CD4-positive, CD25-positive, alpha-beta regulatory T cell (primary cell): ENCODE data around the gene IFITM2. TPM values are rescaled to one million over a fixed set of nuclear protein-coding genes. Genes with fewer than 3 reads are reported as not detected.
"Not testable (repeated sequence)": the region's sequence is repeated elsewhere in the genome, so short reads cannot be mapped to it uniquely, and the experiment has no call there.

Source experiments
- ATAC-seq, 2 donors: fragments of 150-1000 bp; cut with Tn5 transposase; one replicate each; pipeline ENCODE4 v1.10.0; 2021; ENCODE audit warnings: low read depth in 2 of 2, moderate number of reproducible peaks in 2 of 2, moderate library complexity in 1 of 2
- DNase-seq, 3 donors: peaks; one replicate each; pipeline versions ENCODE4 v3.0.0 to v3.0.0-alpha.2; 2012 to 2022; ENCODE audit warnings: mixed read lengths in 1 of 3
- H3K27ac ChIP-seq: one replicate; pipeline ENCODE4 v1.7.0; 2013; ENCODE audit warnings: mild to moderate bottlenecking, low read length; ENCODE audit not compliant: insufficient read depth, poor library complexity, severe bottlenecking
- H3K27me3 ChIP-seq: one replicate; pipeline ENCODE4 v1.7.0; 2013; ENCODE audit warnings: low read length; ENCODE audit not compliant: control insufficient read depth, insufficient read depth
- H3K36me3 ChIP-seq: one replicate; pipeline ENCODE4 v1.7.0; 2013; ENCODE audit warnings: mild to moderate bottlenecking, low read length, moderate library complexity; ENCODE audit not compliant: control insufficient read depth, insufficient read depth
- H3K4me1 ChIP-seq: 2 replicates; pipeline ENCODE4 v1.7.0; 2013; ENCODE audit warnings: mild to moderate bottlenecking, low read length; ENCODE audit not compliant: insufficient read depth, control insufficient read depth, poor library complexity, severe bottlenecking
- H3K4me3 ChIP-seq: one replicate; pipeline ENCODE4 v1.7.0; 2013; ENCODE audit warnings: low read depth, mild to moderate bottlenecking, low read length, moderate library complexity
- H3K9me3 ChIP-seq, 2 experiments: 1 replicate in 1 of 2; 2 replicates in 1 of 2; pipeline ENCODE4 v1.7.0; 2013; ENCODE audit warnings: low read length in 2 of 2, mild to moderate bottlenecking in 1 of 2, moderate library complexity in 1 of 2; ENCODE audit not compliant: control insufficient read depth in 2 of 2
- H3K27ac Mint-ChIP-seq, 3 donors: one replicate each; pipeline ENCODE4 v1.8.0; 2020 to 2022; ENCODE audit warnings: mild to moderate bottlenecking in 3 of 3, mixed read lengths in 3 of 3, moderate library complexity in 2 of 3
- H3K27me3 Mint-ChIP-seq: one replicate; pipeline ENCODE4 v1.8.0; 2022; ENCODE audit warnings: mild to moderate bottlenecking, mixed read lengths
- H3K36me3 Mint-ChIP-seq: one replicate; pipeline ENCODE4 v1.8.0; 2020; ENCODE audit warnings: mixed read lengths
- H3K4me1 Mint-ChIP-seq, 4 donors: one replicate each; pipeline ENCODE4 v1.8.0; 2020 to 2022; ENCODE audit warnings: mixed read lengths in 4 of 4, mild to moderate bottlenecking in 1 of 4
- H3K4me3 Mint-ChIP-seq, 4 donors: one replicate each; pipeline ENCODE4 v1.8.0; 2020 to 2022; ENCODE audit warnings: mild to moderate bottlenecking in 4 of 4, mixed read lengths in 4 of 4, moderate library complexity in 3 of 4
- H3K9me3 Mint-ChIP-seq, 7 donors: one replicate each; pipeline ENCODE4 v1.8.0; 2020 to 2022; ENCODE audit warnings: mixed read lengths in 7 of 7, mild to moderate bottlenecking in 3 of 7, moderate library complexity in 2 of 7
- polyA plus RNA-seq, 4 donors: library from polyadenylated mRNA; unstranded; fragments of 300-500 nt; fragmentation: Illumina TruSeq; gene quantifications; one replicate each; pipeline ENCODE4 v1.2.3, GENCODE V29; 2021
- total RNA-seq: library from RNA; stranded (reverse); gene quantifications from one replicate; pipeline ENCODE4 v1.2.3, GENCODE V29; 2022

IFITM2 gene
- total and polyA plus RNA-seq, 5 donors from 2014 or later, result 376 to 2,097 (median 1,834) TPM

DNA sequence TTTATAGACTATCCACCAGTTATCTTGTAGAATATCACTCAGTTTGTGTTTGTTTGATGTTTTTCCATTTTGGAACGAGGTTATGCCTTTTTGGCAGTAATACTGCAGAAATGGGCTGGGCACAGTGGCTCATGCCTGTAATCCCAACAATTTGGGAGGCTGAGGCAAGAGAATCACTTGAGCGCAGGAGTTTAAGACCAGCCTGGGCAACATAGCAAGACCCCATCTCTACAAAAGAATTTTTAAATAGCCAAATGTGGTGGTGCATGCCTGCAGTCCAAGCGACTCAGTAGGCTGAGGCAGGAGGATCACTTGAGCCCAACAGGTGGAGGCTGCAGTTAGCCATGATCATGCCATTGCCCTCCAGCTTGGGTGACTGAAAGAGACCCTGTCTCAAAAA, 38.9 kb downstream of the IFITM2 start:
- Mint-ChIP-seq H3K36me3 (no peaks in the 10 kb centered on the region), H3K4me1 (peaks cover 0 to 20% (median 5%) of the 10 kb centered on the region in 4 donors), H3K4me3 (no peak overlapping the region), H3K27ac (no peak overlapping the region), H3K9me3 (no peaks in the 10 kb centered on the region), H3K27me3 (peaks cover 10% of the 10 kb centered on the region)
- ATAC-seq, result no peak
- no peaks in the 10 kb centered on the region for H3K36me3 ChIP-seq
- H3K9me3 ChIP-seq, result no peaks in the 10 kb centered on the region
- no peaks in the 10 kb centered on the region for H3K4me1 ChIP-seq
- no peaks in the 10 kb centered on the region for H3K27me3 ChIP-seq
- DNase-seq, result no peak
- no peak overlapping the region for H3K27ac ChIP-seq
- H3K4me3 ChIP-seq, result no peak overlapping the region

DNA sequence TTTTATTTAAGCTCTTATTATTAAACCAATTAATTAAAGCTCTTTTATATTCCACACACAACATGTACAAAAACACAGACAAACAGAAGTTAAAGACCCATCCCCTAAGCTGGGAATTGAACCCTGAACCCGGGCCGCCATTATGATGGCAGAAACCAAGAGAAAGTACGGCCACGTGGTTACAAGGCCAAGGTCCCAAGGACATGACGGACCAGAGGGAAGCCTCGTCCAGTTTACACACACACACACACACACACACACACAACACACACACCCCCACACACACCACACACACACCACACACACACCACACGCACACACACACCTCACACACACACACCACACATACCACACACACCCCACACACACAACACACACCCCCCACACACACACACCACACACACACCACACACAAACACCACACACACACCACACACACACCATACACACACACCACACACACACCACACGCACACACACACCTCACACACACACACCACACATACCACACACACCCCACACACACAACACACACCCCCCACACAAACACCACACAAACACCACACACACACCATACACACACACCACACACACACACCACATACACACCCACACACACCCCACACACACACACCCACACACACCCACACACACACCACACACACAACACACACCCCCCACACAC, 41.8 kb downstream of the IFITM2 start:
- not testable (repeated sequence) for H3K27me3 ChIP-seq, H3K4me3 ChIP-seq, H3K36me3 Mint-ChIP-seq, H3K27ac Mint-ChIP-seq, DNase-seq, H3K4me1 ChIP-seq, H3K27ac ChIP-seq, H3K36me3 ChIP-seq, H3K9me3 ChIP-seq, H3K9me3 Mint-ChIP-seq, H3K27me3 Mint-ChIP-seq, ATAC-seq, H3K4me3 Mint-ChIP-seq
- peaks cover 0 to 38% (median 14%) of the 10 kb centered on the region in 4 donors for H3K4me1 Mint-ChIP-seq

DNA sequence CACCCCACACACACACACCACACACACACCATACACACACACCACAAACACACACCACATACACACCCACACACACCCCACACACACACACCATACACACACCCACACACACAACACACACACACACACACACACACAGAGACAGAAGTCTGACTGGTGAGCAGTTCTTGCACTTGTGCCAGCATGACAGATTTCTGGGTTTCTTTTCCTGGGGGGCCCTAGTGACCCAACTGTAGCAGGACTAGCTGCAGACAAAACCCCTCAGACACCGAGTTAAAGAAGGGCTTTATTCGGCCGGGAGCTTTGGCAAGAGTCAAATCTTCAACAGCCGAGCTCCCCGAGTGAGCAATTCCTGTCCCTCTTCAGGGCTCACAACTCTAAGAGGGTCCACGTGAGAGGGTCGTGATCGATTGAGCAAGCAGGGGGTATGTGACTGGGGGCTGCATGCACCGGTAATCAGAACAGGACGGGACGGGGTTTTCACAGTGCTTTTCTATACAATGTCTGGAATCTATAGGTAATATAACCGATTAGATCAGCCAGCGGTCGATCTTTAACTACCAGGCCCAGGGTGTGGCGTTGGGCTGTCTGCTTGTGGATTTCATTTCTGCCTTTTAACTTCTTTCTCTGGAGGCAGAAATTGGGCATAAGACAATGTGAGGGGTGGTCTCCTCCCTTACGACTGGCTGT, 42.6 kb downstream of the IFITM2 start:
- H3K27ac ChIP-seq, H3K9me3 ChIP-seq, H3K4me1 ChIP-seq, DNase-seq, ATAC-seq, H3K36me3 ChIP-seq, H3K4me3 ChIP-seq, H3K36me3 Mint-ChIP-seq, H3K27me3 ChIP-seq, H3K27me3 Mint-ChIP-seq, H3K9me3 Mint-ChIP-seq: not testable (repeated sequence)
- peak overlapping the region in 1 of 4 donors; percentile 61 for H3K4me3 Mint-ChIP-seq
- H3K27ac Mint-ChIP-seq, result peak overlapping the region in 1 of 3 donors; percentile 26
- H3K4me1 Mint-ChIP-seq, result peaks cover 7 to 46% (median 18%) of the 10 kb centered on the region in 4 donors

DNA sequence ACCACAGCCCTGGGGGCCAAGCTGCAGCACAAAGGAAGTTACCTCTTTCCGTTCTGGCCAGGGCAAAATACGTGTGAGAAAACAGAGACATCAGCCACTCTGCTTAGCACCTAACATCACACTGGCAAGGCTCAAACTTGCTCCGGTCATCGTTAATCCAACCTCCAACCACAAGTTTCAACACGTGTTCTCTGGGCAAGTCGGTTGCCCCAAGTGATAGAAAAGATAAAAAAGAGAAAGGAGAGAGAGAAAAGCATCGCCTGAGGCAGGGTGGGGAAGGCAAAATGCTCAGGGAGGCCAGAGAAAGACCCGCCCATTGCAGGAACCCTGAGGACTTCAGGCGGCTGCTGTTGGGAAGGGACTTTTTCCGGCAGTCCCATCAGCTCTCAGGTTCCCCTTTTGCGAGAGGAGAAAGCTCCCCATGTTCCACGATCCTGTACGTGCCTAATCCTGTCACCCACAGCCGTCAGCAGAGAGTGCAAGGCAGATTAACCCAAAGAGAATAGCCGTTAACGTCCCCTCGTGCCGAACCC, 43.2 kb downstream of the IFITM2 start:
- peaks cover 7 to 50% (median 19%) of the 10 kb centered on the region in 4 donors for H3K4me1 Mint-ChIP-seq
- Histone ChIP-seq H3K27me3 (no peaks in the 10 kb centered on the region), H3K4me3 (no peak overlapping the region), H3K27ac (no peak overlapping the region), H3K4me1 (peaks cover 8% of the 10 kb centered on the region), H3K36me3 (no peaks in the 10 kb centered on the region), H3K9me3 (no peaks in the 10 kb centered on the region)
- H3K36me3 Mint-ChIP-seq, result no peaks in the 10 kb centered on the region
- DNase-seq, result no peak
- H3K27ac Mint-ChIP-seq, result peak overlapping the region in 2 of 3 donors; percentile 26 to 74
- no peaks in the 10 kb centered on the region for H3K9me3 Mint-ChIP-seq
- ATAC-seq, result no peak
- H3K4me3 Mint-ChIP-seq, result no peak overlapping the region
- H3K27me3 Mint-ChIP-seq, result peaks cover 6% of the 10 kb centered on the region

DNA sequence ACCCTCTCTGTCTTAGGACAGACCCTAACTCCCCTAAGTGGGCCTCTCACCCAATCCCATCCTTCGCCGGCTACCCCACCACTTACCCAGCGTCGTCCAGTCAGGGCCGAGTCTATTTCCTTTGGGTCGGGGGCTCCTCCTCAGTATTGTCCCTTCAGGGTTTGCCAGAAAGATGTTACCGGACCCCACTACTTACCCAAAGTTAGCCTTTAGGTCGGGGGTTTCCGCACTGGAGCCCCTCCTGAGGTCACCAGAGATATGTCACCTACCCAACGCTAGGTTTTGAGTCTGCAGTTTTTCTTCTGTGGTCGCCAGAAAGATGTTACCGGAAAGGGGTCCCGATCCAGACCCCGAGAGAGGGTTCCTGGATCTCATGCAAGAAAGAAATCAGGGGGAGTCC, 43.8 kb downstream of the IFITM2 start:
- ATAC-seq, result no peak
- no peaks in the 10 kb centered on the region for H3K36me3 ChIP-seq
- no peak for DNase-seq
- H3K4me1 ChIP-seq, result peaks cover 10% of the 10 kb centered on the region
- H3K27ac ChIP-seq, result no peak overlapping the region
- H3K9me3 ChIP-seq, result no peaks in the 10 kb centered on the region
- no peaks in the 10 kb centered on the region for H3K36me3 Mint-ChIP-seq
- H3K9me3 Mint-ChIP-seq, result no peaks in the 10 kb centered on the region
- H3K4me3 ChIP-seq, result no peak overlapping the region
- H3K4me3 Mint-ChIP-seq, result no peak overlapping the region
- peak overlapping the region in 2 of 3 donors; percentile 26 to 80 for H3K27ac Mint-ChIP-seq
- peaks cover 6% of the 10 kb centered on the region for H3K27me3 Mint-ChIP-seq
- H3K4me1 Mint-ChIP-seq, result peaks cover 7 to 50% (median 19%) of the 10 kb centered on the region in 4 donors
- H3K27me3 ChIP-seq, result no peaks in the 10 kb centered on the region

DNA sequence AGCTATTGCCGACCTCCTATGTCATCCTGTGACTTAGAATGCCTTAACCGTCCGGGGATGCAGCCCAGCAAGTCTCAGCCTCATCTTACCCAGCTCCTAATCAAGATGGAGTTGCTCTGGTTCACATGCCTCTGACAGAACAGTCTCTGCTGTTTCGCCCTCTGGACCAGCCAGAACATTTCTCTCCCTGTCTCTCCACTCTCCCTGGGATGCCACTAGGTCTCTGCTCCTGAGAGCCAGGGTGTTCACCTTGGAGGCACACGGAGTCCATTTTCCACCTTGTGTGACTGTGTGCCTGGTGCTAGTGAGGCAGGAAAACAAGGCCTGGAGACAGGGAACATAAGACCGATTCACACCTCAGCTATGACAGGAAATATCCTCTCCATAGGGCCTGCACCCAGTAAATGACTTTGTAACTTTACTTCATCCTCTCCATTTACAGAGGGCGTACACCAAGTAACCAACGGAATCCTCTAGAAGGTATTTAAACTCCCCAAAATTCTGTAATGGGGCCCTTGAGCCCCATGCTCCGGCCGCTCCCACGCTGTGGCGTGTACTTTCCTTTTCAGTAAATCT, 44.9 kb downstream of the IFITM2 start:
- no peak overlapping the region for H3K4me3 ChIP-seq
- H3K4me1 ChIP-seq, result peaks cover 10% of the 10 kb centered on the region
- H3K36me3 ChIP-seq, result no peaks in the 10 kb centered on the region
- H3K27ac ChIP-seq, result no peak overlapping the region
- H3K4me1 Mint-ChIP-seq, result peaks cover 7 to 50% (median 19%) of the 10 kb centered on the region in 4 donors
- no peaks in the 10 kb centered on the region for H3K9me3 Mint-ChIP-seq
- H3K9me3 ChIP-seq, result no peaks in the 10 kb centered on the region
- peak overlapping the region; percentile 51 to 89 (median 79) for H3K27ac Mint-ChIP-seq
- ATAC-seq, result no peak
- H3K4me3 Mint-ChIP-seq, result peak overlapping the region in 2 of 4 donors; percentile 8 to 11
- no peak for DNase-seq
- no peaks in the 10 kb centered on the region for H3K36me3 Mint-ChIP-seq
- H3K27me3 ChIP-seq, result no peaks in the 10 kb centered on the region
- H3K27me3 Mint-ChIP-seq, result peaks cover 6% of the 10 kb centered on the region

DNA sequence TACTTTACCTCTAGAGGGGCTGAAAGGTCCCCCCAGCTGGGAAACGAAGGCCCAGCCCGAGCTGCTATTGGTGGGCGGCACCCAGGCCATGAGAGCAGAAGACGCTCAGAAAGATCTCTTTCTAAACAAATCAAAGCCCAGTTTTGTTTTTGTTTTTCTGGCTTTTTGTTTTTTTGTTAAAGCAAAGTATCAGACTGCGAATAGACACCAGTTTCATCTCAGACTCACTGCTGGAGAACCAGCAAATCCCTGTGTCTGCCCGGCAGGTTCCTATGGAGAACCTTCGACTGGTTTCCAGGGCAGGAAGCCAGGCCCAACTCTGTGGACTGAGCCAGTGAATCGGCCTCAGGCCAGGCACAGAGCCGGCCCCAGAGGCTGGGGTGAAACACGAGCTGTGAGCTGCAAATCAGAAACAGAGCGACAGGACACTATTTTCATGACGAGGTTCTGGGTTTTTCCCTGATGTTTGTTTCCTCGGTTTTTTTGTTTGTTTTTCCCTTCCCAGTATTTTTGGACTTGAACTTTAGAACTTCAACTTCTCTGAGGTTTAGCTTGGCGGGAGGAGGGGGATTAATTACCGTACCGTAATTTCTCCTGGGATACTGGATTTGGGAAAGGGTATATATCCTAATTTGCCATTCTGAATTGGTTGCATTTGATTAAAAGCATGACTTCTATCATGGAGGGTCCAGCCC, 45.7 kb downstream of the IFITM2 start:
- ATAC-seq, result no peak
- H3K36me3 Mint-ChIP-seq, result no peaks in the 10 kb centered on the region
- Histone ChIP-seq H3K36me3 (no peaks in the 10 kb centered on the region), H3K27me3 (no peaks in the 10 kb centered on the region), H3K27ac (no peak overlapping the region), H3K4me3 (no peak overlapping the region), H3K4me1 (peaks cover 10% of the 10 kb centered on the region), H3K9me3 (no peaks in the 10 kb centered on the region)
- DNase-seq, result no peak
- H3K9me3 Mint-ChIP-seq, result no peaks in the 10 kb centered on the region
- H3K27me3 Mint-ChIP-seq, result peaks cover 6% of the 10 kb centered on the region
- peaks cover 7 to 50% (median 19%) of the 10 kb centered on the region in 4 donors for H3K4me1 Mint-ChIP-seq
- H3K27ac Mint-ChIP-seq, result peak overlapping the region; percentile 51 to 89 (median 79)
- peak overlapping the region in 3 of 4 donors; percentile 17 to 96 (median 21) for H3K4me3 Mint-ChIP-seq
